ENCODE data around the gene NTSR1.

Gene NTSR1

GRCh38 chr20:62771396-62772102 is 62.9 kb downstream of the NTSR1 start:
- DNase-seq (ENCODE audit: low read depth in 2 of 2): no peak

- DNase-seq (ENCODE audit: low read depth in 2 of 2): no peak
These were observed 63.5 kb downstream of the NTSR1 start for GRCh38 chr20:62772103-62772611.

GRCh38 chr20:62772619-62772989 is 64.0 kb downstream of the NTSR1 start:
- no peak for DNase-seq (ENCODE audit: low read depth in 2 of 2)

- DNase-seq (ENCODE audit: low read depth in 2 of 2): no peak
These were observed 64.6 kb downstream of the NTSR1 start for GRCh38 chr20:62772990-62773844.

- no peak for DNase-seq (ENCODE audit: low read depth in 2 of 2)
These were observed 65.4 kb downstream of the NTSR1 start for GRCh38 chr20:62773845-62774714.

- DNase-seq (ENCODE audit: low read depth in 2 of 2): no peak
These were observed 66.1 kb downstream of the NTSR1 start for GRCh38 chr20:62774762-62775161.

- DNase-seq (ENCODE audit: low read depth in 2 of 2): no peak
These were observed 66.6 kb downstream of the NTSR1 start for GRCh38 chr20:62775206-62775605.

- DNase-seq (ENCODE audit: low read depth in 2 of 2): no peak
These were observed 67.5 kb downstream of the NTSR1 start for GRCh38 chr20:62776035-62776691.

GRCh38 chr20:62776692-62777527 is 68.3 kb downstream of the NTSR1 start:
- no peak for DNase-seq (ENCODE audit: low read depth in 2 of 2)

GRCh38 chr20:62777528-62777830 is 68.8 kb downstream of the NTSR1 start:
- DNase-seq (ENCODE audit: low read depth in 2 of 2): no peak

- DNase-seq (ENCODE audit: low read depth in 2 of 2): no peak
These were observed 69.4 kb downstream of the NTSR1 start for GRCh38 chr20:62778058-62778457.

GRCh38 chr20:62778601-62779416 is 70.2 kb downstream of the NTSR1 start:
- no peak for DNase-seq (ENCODE audit: low read depth in 2 of 2)

GRCh38 chr20:62779417-62779685 is 70.7 kb downstream of the NTSR1 start:
- DNase-seq (ENCODE audit: low read depth in 2 of 2): no peak

- no peak for DNase-seq (ENCODE audit: low read depth in 2 of 2)
These were observed 71.6 kb downstream of the NTSR1 start for GRCh38 chr20:62780204-62780603.

- no peak for DNase-seq (ENCODE audit: low read depth in 2 of 2)
These were observed 72.1 kb downstream of the NTSR1 start for GRCh38 chr20:62780696-62781095.

- no peak for DNase-seq (ENCODE audit: low read depth in 2 of 2)
These were observed 73.7 kb downstream of the NTSR1 start for GRCh38 chr20:62782149-62782892.

GRCh38 chr20:62782893-62783278 is 74.2 kb downstream of the NTSR1 start:
- no peak for DNase-seq (ENCODE audit: low read depth in 2 of 2)

GRCh38 chr20:62784497-62784896 is 75.9 kb downstream of the NTSR1 start:
- no peak for DNase-seq (ENCODE audit: low read depth in 2 of 2)

GRCh38 chr20:62785393-62785792 is 76.8 kb downstream of the NTSR1 start:
- DNase-seq (ENCODE audit: low read depth in 2 of 2): no peak

Measured in fibroblast of skin of left biceps (primary cell).